ENCODE results near the gene MORN5.

DNA sequence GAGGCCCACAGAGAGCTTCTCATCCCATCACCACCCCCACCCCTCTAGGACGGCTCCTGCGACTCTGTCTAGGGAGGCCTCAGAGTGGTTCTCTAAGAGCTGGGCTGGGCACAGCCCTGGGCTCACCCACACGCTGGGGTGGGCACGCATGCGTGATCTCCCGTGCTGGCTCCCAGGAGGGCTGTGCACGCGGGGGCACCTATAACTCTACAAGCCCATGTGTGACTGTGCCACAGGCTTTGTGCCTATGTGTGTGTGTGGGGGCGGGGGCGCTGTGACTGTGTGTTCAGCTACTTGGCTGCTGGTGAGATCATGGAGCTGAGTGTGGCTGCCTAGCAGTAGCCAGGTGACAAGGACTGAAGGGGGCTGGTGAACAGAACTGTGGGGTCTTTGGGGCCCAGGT, 32.3 kb upstream of the MORN5 start:
- no peak for TF ChIP-seq CTCF (IDR thresholded peaks at IDR 0.05)
- no peak for TF ChIP-seq POLR2A (IDR thresholded peaks at IDR 0.05)

All from lower leg skin (tissue), 3 donors.